Ammon's horn (tissue), 1 donor: ENCODE data around the gene CHAF1A.

Experiments used
- DNase-seq: peaks from one replicate; pipeline ENCODE4 v3.0.0-alpha.2; 2016; ENCODE audit warnings: low spot score

The CHAF1A gene

GRCh38 chr19:4409123-4409933, 6.9 kb downstream of the CHAF1A start:
- no peak for DNase-seq

GRCh38 chr19:4413588-4413987, 11.1 kb downstream of the CHAF1A start:
- DNase-seq: no peak

- DNase-seq: no peak
These were observed 11.8 kb downstream of the CHAF1A start for GRCh38 chr19:4414144-4414799.

- DNase-seq: no peak
These were observed 12.4 kb downstream of the CHAF1A start for GRCh38 chr19:4414800-4415321.

GRCh38 chr19:4415352-4415751, 12.9 kb downstream of the CHAF1A start:
- DNase-seq: peak; percentile 68

- DNase-seq: no peak
These were observed 13.8 kb downstream of the CHAF1A start for GRCh38 chr19:4416268-4416667.

- no peak for DNase-seq
These were observed 21.1 kb downstream of the CHAF1A start for GRCh38 chr19:4423416-4424126.

- DNase-seq: no peak
These were observed 23.1 kb downstream of the CHAF1A start for GRCh38 chr19:4425537-4425936.

GRCh38 chr19:4428326-4428975, 26.0 kb downstream of the CHAF1A start:
- DNase-seq: no peak

- no peak for DNase-seq
These were observed 26.8 kb downstream of the CHAF1A start for GRCh38 chr19:4429256-4429655.

- DNase-seq: no peak
These were observed 27.3 kb downstream of the CHAF1A start for GRCh38 chr19:4429771-4430171.

- peak; percentile 82 for DNase-seq
These were observed 28.3 kb downstream of the CHAF1A start for GRCh38 chr19:4430760-4431159.

GRCh38 chr19:4431296-4431695, 28.9 kb downstream of the CHAF1A start:
- no peak for DNase-seq

- peak; percentile 57 for DNase-seq
These were observed 29.6 kb downstream of the CHAF1A start for GRCh38 chr19:4431808-4432674.

GRCh38 chr19:4432918-4433506, 30.6 kb downstream of the CHAF1A start:
- DNase-seq: no peak

GRCh38 chr19:4434391-4434790, 32.0 kb downstream of the CHAF1A start:
- DNase-seq: no peak

GRCh38 chr19:4436231-4436630, 33.8 kb downstream of the CHAF1A start:
- no peak for DNase-seq

GRCh38 chr19:4437103-4437502, 34.7 kb downstream of the CHAF1A start:
- DNase-seq: no peak

GRCh38 chr19:4439243-4439642, 36.8 kb downstream of the CHAF1A start:
- peak; percentile 64 for DNase-seq

GRCh38 chr19:4441994-4442818, 39.8 kb downstream of the CHAF1A start:
- no peak for DNase-seq
